ENCODE measurements around the gene TAS2R60.

- TF ChIP-seq HDAC2 (IDR thresholded peaks at IDR 0.05; ENCODE audit: borderline replicate concordance in 1 of 2, low read depth in 2 of 2, low read length in 2 of 2) (no peak), JUND (IDR thresholded peaks at IDR 0.05; ENCODE audit: low read length) (no peak), CBX8 (IDR thresholded peaks at IDR 0.05; ENCODE audit: borderline replicate concordance, low read depth, low read length) (no peak), ATF3 (IDR thresholded peaks at IDR 0.05; ENCODE audit: insufficient read depth, low read depth, low read length) (no peak), FOSL1 (IDR thresholded peaks at IDR 0.05; ENCODE audit: insufficient read depth, low read depth, low read length) (no peak), NRF1 (IDR thresholded peaks at IDR 0.05; ENCODE audit: low read depth, low read length) (no peak), CREB1 (IDR thresholded peaks at IDR 0.05) (no peak), POU5F1 (IDR thresholded peaks at IDR 0.05; ENCODE audit: low read depth, low read length) (no peak), EGR1 (IDR thresholded peaks at IDR 0.05; ENCODE audit: borderline replicate concordance, low read depth, low read length) (no peak)
- TF ChIP-seq, protein P1, sequence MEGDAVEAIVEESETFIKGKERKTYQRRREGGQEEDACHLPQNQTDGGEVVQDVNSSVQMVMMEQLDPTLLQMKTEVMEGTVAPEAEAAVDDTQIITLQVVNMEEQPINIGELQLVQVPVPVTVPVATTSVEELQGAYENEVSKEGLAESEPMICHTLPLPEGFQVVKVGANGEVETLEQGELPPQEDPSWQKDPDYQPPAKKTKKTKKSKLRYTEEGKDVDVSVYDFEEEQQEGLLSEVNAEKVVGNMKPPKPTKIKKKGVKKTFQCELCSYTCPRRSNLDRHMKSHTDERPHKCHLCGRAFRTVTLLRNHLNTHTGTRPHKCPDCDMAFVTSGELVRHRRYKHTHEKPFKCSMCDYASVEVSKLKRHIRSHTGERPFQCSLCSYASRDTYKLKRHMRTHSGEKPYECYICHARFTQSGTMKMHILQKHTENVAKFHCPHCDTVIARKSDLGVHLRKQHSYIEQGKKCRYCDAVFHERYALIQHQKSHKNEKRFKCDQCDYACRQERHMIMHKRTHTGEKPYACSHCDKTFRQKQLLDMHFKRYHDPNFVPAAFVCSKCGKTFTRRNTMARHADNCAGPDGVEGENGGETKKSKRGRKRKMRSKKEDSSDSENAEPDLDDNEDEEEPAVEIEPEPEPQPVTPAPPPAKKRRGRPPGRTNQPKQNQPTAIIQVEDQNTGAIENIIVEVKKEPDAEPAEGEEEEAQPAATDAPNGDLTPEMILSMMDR (IDR thresholded peaks at IDR 0.05; ENCODE audit: control extremely low read depth in 1 of 3, insufficient read depth in 1 of 3, low read depth in 1 of 3, low read length in 3 of 3), result no peak
Observed at GRCh38 chr7:143463556-143463955, 20.3 kb downstream of the TAS2R60 start.
